Motor neuron (in vitro differentiated cells): ENCODE data around the gene TTN. TPM values are rescaled to one million over a fixed set of nuclear protein-coding genes. Genes with fewer than 3 reads are reported as not detected.

Source experiments
- ATAC-seq, 8 experiments: fragments of 200-7000 bp; cut with Tn5 transposase; replicated peaks in 6 of 8; 2 replicates each; pipeline ENCODE4 v1.8.0; 2021; ENCODE audit warnings: mild to moderate bottlenecking in 8 of 8, moderate library complexity in 8 of 8
- H3K27ac ChIP-seq, 2 donors: fragments of 250-450 bp; sonication (Bioruptor Pico); 2 replicates each; pipeline ENCODE4 v1.9.0; 2021; ENCODE audit warnings: antibody characterized with exemption in 2 of 2, mild to moderate bottlenecking in 2 of 2, moderate library complexity in 1 of 2
- H3K4me1 ChIP-seq, 2 donors: fragments of 250-450 bp; sonication (Bioruptor Pico); replicated peaks in 1 of 2; 2 replicates each; pipeline ENCODE4 v1.6.1; 2021; ENCODE audit warnings: antibody characterized with exemption in 2 of 2, mild to moderate bottlenecking in 2 of 2, moderate library complexity in 1 of 2
- H3K4me3 ChIP-seq, 5 donors: fragments of 250-450 bp; sonication (Bioruptor Pico); 2 replicates each; pipeline ENCODE4 v1.9.0; 2021; ENCODE audit warnings: antibody characterized with exemption in 5 of 5, mild to moderate bottlenecking in 5 of 5, moderate library complexity in 4 of 5
- WGBS, 10 experiments: fragments of 450-650 bp; shearing (Covaris generic); methylation state at CpG; one replicate each; pipeline ENCODE4 v1.0.0; 2022; 5-methylcytosine and 5-hydroxymethylcytosine counted together
- in situ Hi-C, 9 experiments: fragments of 400-800 bp; cut with MboI; loops; one replicate each; pipeline ENCODE4 v1.15.0; 2021; ENCODE audit warnings: low sequenced_read_pairs in 9 of 9, low pct_unique_long_range_greater_than_20kb in 2 of 9; ENCODE audit not compliant: unreplicated experiment in 9 of 9
- total RNA-seq, 8 experiments: library from RNA; unstranded; fragments of 300-600 nt; gene quantifications; 2 replicates each; pipeline versions ENCODE4 v1.2.3 to v1.2.4, GENCODE V29; 2022

TTN gene
- total RNA-seq, 8 experiments from 2014 or later = 0.27 to 2.1 (median 0.90) TPM

GRCh38 chr2:178479758-178480226 is 327.4 kb downstream of the TTN start:
- in situ Hi-C loops = no loop called here
- Histone ChIP-seq H3K27ac (peak overlapping the region; percentile 88 to 93), H3K4me1 (peaks cover 12 to 23% of the 10 kb centered on the region in 2 donors), H3K4me3 (peak overlapping the region; percentile 40 to 95 (median 71))
- WGBS, 10 experiments = 18 to 86% (median 52%) methylated on average over 2 to 14 of the region's 19 CpGs
- no peak for ATAC-seq

- Histone ChIP-seq H3K4me1 (peaks cover 7 to 21% of the 10 kb centered on the region in 2 donors), H3K27ac (peak overlapping the region; percentile 81 to 88), H3K4me3 (peak overlapping the region; percentile 40 to 71 (median 53))
- in situ Hi-C loops = no loop called here
- no peak for ATAC-seq
- WGBS, 10 experiments = 40 to 92% (median 85%) methylated on average over 1 to 4 of the region's 4 CpGs; no CpG with 5 or more reads in 3 of the 10 experiments
Measured at GRCh38 chr2:178479275-178479616, 328.0 kb downstream of the TTN start.

GRCh38 chr2:178478439-178479274 is 328.6 kb downstream of the TTN start, which contains the start of gene FKBP7:
FKBP7 (minus strand) TSS chr2:178478600; CDS start chr2:178478499, 101 bp downstream.
- Histone ChIP-seq H3K4me1 (peaks cover 6 to 21% of the 10 kb centered on the region in 2 donors), H3K27ac (peak within 1 kb of the TSS; percentile 81 to 88), H3K4me3 (peak within 1 kb of the TSS; percentile 40 to 71 (median 53))
- in situ Hi-C loops = no loop called here
- peak; percentile 47 to 80 (median 69) for ATAC-seq
- WGBS, 10 experiments = 0 to 48% (median 5%) methylated on average over 1 to 29 of the region's 56 CpGs

GRCh38 chr2:178478130-178478438 is 329.1 kb downstream of the TTN start:
- in situ Hi-C loops = no loop called here
- H3K4me3 ChIP-seq = peak overlapping the region; percentile 40 to 71 (median 53)
- peaks cover 6 to 21% of the 10 kb centered on the region in 2 donors for H3K4me1 ChIP-seq
- 0 to 5% (median 0%) methylated on average over 1 to 10 of the region's 10 CpGs for WGBS, 10 experiments
- peak overlapping the region; percentile 81 to 88 for H3K27ac ChIP-seq
- peak in 1 of 8 experiments; percentile 1 for ATAC-seq

- no peak for ATAC-seq
- H3K4me1 ChIP-seq = peaks cover 6 to 18% of the 10 kb centered on the region in 2 donors
- WGBS, 10 experiments = 0 to 12% (median 0%) methylated on average over 1 to 3 of the region's 3 CpGs; no CpG with 5 or more reads in 1 of the 10 experiments
- H3K27ac ChIP-seq = no peak overlapping the region
- H3K4me3 ChIP-seq = peak overlapping the region; percentile 40 to 71 (median 53)
- in situ Hi-C loops = no loop called here
Measured at GRCh38 chr2:178477443-178478129, 329.6 kb downstream of the TTN start.

- in situ Hi-C loops = no loop called here
- Histone ChIP-seq H3K4me1 (peaks cover 3 to 8% of the 10 kb centered on the region in 2 donors), H3K27ac (no peak overlapping the region), H3K4me3 (peak overlapping the region in 1 of 5 donors; percentile 40)
- ATAC-seq = no peak
Measured at GRCh38 chr2:178476477-178476876, 330.7 kb downstream of the TTN start.

Other genes starting within 250 kb of the TTN start
- gene CCDC141, start 242.7 kb upstream of the TTN start, total RNA-seq = under 1 TPM in 6 of 8 experiments, not detected in 2; under 0.01 to 0.38 (median 0.17) TPM